GM21515 (cell line): ENCODE measurements around the gene C19orf85.

ENCODE experiments used
- ATAC-seq: cut with Tn5 transposase; IDR thresholded peaks from one replicate; pipeline ENCODE4 v1.9.1; 2021; ENCODE audit not compliant: unreplicated experiment

Gene C19orf85

GRCh38 chr19:55489711-55490477 lies 25.3 kb upstream of the C19orf85 start:
- no peak for ATAC-seq

- ATAC-seq, result no peak
Observed at GRCh38 chr19:55488986-55489710, 24.6 kb upstream of the C19orf85 start.

GRCh38 chr19:55487924-55488687 lies 23.6 kb upstream of the C19orf85 start, which contains the start of gene SSC5D:
SSC5D (plus strand) TSS chr19:55488436; CDS start chr19:55488590, 154 bp downstream.
- no peak for ATAC-seq

GRCh38 chr19:55486971-55487923 lies 22.7 kb upstream of the C19orf85 start:
- ATAC-seq, result no peak

GRCh38 chr19:55486043-55486970 lies 21.8 kb upstream of the C19orf85 start:
- no peak for ATAC-seq

- no peak for ATAC-seq
Observed at GRCh38 chr19:55485439-55486011, 21.0 kb upstream of the C19orf85 start.

GRCh38 chr19:55484593-55485438 lies 20.3 kb upstream of the C19orf85 start, which contains the start of gene NAT14:
NAT14 (plus strand) TSS chr19:55485188; CDS start chr19:55485709, 521 bp downstream.
- no peak for ATAC-seq

GRCh38 chr19:55483706-55484592 lies 19.4 kb upstream of the C19orf85 start:
- no peak for ATAC-seq

GRCh38 chr19:55482967-55483705 lies 18.6 kb upstream of the C19orf85 start:
- no peak for ATAC-seq

GRCh38 chr19:55482156-55482961 lies 17.8 kb upstream of the C19orf85 start:
- ATAC-seq, result no peak

GRCh38 chr19:55481794-55482155 lies 17.2 kb upstream of the C19orf85 start:
- ATAC-seq, result no peak

GRCh38 chr19:55481148-55481793 lies 16.7 kb upstream of the C19orf85 start:
- no peak for ATAC-seq

- no peak for ATAC-seq
Observed at GRCh38 chr19:55479451-55480230, 15.1 kb upstream of the C19orf85 start.

- ATAC-seq, result no peak
Observed at GRCh38 chr19:55479045-55479444, 14.5 kb upstream of the C19orf85 start.
